Right kidney (tissue), 9 donors: ENCODE data around the gene MYEOV.

Source experiments
- DNase-seq: peaks from one replicate; pipeline ENCODE4 v3.0.0-alpha.2; 2016
- long read RNA-seq, 8 donors: transcript quantifications; one replicate each; lab custom pipeline, GENCODE V29; 2026

MYEOV gene
- long read RNA-seq, donor 1 = 0 reads
- long read RNA-seq, donor 2, partial matches to known transcripts = 0 of 1 reads
- long read RNA-seq, donor 2, other reads (novel, unspliced or antisense) = 0 of 1 reads
- long read RNA-seq, donor 3 = 0 reads
- long read RNA-seq, donor 4, partial matches to known transcripts = 0 of 2 reads
- long read RNA-seq, donor 4, other reads (novel, unspliced or antisense) = 0 of 2 reads
- long read RNA-seq, donor 5 = 0 reads
- long read RNA-seq, donor 6, partial matches to known transcripts = 0 of 1 reads
- long read RNA-seq, donor 6, other reads (novel, unspliced or antisense) = 0 of 1 reads
- long read RNA-seq, donor 7, partial matches to known transcripts = 0 of 4 reads
- long read RNA-seq, donor 7, other reads (novel, unspliced or antisense) = 0 of 4 reads
- long read RNA-seq, donor 8 = 0 reads

DNA sequence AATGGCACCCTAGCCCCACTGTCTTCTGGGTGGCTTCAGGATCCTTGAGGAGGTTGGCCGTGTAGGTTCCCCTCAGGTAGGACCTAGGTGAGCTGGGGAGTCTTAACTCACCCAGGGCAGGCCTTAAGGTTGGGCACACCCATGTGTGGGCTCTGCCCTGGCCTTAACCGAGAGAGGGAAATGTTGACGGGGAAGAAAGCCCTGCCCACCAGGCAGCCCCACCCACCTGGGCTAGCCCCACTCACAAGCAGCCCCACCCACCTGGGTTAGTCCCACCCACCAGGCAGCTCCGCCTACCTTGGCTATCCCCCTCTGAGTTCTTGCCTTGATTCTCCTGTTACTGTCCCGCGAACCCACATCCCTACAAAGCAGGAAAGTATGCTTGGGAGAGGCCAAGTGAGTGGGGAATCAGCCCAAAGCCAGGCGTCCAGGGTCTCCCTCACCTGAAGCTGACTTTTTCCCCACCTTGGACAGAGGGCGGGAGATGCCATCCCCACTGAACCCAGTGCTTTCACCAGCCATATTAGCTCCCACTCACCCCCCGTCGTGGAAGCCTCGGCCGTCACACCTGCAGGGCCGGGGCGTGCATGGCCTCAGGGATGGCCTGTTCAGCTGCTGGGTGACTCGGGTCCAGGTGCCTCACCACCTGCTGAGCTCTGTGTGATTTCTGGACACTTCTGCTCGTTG is at the start of gene MYEOV:
Gene MYEOV (plus strand): TSS at position 337 of the 687 bp plus-strand sequence. CDS start 1,200 bp downstream, outside the sequence.
- DNase-seq = no peak

DNA sequence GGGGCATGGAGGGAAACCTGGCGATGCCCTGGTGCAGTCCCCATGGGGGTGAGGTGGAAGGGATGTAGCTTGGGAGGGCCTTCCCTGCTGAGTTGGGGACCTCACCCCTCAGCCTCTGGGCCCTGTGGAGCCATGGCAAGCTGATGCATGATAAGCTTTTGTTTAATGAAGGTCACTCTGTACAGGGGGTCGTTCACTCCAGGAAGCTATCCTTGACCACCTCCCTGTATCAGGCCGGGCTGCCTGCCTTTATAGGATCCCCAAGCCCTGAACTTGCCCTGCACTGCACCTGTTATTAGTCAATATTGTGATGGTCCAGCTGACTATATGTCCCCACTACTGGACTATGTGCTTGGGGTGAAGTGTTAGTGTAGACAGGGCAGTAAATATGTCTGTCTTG is 49.7 kb upstream of the MYEOV start:
- no peak for DNase-seq

DNA sequence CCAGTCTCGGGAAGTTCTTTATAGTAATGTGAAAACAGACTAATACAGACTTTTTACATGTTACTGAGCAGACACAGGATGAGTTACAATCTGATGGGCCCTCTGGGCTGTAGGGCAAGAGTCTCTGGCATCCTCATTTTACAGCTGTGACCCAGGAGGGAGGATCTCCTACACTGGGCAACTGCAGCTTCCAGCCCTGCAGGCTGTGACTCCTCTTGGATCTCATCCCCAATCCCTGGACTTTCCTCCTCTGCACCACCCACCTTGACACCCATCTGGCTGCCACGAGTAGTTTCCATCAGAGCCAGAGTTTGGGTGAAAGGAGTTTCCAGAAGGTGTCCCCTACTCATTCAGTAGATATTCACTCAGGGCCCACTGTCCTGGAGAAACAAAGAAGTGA is 48.9 kb upstream of the MYEOV start:
- DNase-seq = no peak

DNA sequence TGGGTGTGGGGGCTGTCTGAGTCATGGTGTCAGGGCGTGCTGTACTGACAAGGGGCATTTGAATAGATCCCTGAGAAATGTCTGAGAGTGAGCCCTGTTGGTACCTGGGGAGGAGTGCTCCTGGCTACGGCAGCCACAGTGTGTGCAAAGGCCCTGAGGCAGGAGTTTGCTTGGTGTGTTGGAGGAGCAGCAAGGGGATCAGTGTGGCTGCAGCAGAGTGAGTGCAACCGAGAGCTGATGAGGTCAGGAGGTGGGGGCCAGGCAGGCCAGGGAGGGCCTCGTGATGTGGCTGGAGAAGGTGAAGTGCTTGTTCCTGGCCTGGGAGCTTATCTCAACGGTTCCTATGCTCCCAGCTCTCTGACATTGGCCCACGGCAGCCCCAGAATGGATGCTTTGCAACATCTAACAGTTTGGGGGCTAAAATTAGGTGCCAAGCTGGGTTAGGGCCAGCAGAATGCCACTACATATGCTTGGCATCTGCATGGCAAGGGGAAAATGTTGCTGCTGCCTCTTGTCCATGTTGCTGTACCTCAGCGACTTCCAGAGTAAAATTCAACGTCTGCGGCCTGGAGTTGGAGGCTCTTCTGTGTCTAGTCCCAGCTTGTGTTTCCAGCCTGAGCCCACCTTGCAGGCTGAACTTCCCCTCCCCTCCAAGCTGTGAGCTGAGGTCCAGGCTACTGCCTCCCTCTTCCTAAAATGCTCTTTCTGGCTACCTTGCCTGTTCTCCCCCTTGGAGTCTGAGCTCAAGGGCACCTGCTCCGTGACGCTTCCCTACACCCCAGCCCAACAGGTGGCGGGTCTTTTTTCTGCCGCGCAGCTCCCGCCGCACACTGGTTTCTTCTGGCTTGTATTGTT is 48.2 kb upstream of the MYEOV start:
- DNase-seq = no peak

DNA sequence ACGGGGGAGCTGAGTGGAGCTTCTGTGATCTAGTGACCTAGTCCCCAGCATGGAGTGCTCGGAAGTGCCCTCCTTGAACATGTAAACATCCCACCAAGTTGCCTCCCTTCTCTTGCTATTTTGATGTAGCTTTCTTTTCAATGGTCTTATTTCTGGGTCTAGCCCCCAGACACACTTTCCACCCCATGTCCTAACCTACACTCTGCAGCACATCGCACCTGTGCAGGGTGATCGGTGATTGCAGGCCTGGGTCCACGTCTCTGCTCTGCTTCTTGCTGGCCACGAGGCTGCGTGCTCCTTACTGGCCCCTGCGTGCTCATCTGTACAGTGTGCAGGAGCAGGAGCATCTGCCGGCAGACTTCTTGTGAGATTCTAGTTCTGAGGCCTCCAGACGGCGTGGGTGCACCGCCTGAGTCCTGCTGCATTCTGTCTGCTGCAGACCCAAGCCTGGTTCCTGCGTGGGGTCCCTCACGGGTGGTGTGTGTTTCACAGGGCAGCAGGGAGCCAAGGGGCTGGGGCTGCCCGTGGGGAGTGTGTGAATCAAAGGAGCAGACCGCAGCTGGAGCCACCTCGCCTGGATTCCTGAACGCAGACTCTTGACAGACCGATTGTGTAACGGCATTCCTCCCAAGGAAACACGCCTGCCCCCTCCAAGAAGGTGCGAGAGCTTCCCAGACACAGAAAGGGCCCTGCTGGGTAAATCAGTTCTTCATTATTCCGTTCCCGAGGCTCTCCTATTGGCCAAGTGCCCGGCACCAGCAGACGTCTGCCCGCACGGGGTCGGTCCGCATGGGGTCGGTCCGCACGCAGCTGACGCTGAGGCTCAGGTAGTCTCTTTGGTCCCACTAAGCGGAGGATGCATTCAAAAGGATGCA is 44.4 kb upstream of the MYEOV start:
- DNase-seq = no peak

DNA sequence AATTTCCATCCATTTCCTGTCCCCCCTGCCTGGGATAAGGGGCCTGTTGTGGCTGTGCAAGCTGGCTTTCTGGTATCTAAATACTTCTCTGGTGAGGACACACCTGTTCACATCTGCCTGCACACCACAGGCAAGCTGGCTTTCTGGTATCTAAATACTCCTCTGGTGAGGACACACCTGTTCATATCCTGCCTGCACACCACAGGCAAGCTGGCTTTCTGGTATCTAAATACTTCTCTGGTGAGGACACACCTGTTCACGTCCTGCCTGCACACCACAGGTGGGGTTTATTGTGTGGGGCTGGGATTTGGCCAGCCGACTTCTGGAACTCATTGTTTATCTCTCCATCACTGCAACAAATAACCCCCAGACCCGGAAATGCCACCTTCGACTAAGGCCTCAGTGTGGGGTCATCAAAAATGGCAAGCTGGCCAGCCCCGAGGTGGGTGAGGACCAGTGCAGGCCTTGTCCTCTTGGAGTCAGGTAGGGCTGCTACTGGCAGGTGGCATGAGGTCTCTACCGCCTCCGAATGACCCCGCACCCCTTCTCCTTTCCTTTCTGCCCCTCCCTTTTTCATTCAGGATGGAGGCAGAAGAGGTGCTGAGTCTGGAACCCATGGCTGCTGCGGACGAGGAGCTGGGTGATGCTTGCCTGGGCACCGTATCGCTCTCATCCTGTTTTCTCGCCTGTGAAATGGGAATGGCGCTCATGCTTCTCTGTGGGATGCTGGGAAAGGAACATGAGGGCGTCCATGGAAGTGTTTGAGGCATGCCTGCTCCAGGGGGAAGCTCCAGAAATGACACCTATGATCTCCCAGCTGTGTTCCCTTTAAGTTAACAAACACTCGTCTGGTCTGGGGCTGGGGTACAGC is 43.5 kb upstream of the MYEOV start:
- no peak for DNase-seq

DNA sequence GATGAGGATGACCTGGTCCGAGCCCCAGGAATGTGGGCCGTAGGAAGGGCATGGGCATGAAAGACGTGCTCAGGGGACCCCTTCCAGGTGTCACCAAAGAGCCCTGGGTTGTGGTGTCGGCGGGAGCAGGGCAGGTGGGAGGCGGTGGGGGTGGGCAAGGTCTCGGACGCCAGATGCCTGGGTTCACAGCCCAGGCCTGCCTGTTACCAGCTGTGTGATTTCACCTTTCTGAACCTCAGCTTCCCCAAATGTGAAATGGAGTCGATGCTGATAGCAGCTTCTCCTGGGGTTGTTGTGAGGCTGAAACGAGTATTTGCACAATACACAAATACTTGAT is 42.9 kb upstream of the MYEOV start:
- DNase-seq = no peak

DNA sequence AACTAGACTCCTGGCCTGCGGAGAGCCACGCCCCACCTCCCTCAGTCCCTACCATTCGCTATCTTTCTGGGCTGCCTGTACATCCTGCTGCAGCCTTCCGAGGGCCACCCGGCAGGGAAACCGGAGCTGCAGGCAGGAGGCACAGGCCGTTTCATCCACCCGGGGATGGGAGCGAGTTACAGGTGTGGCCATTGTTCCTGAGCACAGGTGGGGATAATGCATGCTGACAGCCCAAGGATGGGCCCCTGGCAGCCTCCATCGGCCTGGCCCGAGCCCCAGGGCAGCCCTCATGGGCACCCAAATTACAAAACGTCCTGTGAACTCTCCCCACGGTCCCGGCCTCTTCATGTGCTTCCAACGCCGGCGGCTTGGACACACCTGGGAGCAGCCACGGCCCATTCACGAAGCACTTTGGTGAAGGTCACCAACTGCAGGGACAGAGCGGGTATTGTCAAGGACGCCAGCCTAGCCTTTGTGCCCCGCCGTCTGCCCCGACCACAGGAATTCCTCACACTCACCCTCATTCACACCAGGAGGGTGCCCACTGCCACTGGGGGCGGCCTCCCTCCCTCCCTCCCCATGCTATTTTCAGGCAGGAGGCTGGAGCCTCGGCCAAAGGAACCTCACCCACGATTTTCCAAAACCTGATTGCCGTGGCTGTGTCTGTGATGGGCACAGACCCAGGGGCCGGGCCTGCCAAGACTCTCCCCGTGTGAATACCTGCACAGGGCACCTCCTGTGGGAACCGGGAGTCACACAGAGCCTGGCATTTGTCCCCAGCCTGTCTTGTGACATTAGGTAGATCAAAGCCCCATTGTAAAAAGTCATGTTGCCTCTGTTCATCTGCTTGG is 42.1 kb upstream of the MYEOV start:
- DNase-seq = no peak

DNA sequence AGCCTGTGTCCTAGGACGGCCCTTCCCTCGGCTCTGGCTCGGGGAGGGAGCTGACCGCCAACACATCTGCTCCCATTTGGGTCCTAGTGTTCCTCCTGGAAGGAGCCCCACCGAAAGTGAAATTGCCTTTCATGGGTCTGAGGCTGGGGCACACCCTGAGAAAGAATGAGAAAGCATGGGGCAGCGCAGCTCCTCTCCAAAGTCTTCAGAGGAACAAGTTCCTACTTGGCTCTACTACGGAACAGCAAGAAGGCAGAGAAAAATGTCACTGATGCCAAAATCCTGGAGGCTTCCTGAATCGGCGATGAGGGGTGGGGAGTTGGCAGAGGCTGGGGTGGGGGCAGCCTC is 41.5 kb upstream of the MYEOV start:
- no peak for DNase-seq

DNA sequence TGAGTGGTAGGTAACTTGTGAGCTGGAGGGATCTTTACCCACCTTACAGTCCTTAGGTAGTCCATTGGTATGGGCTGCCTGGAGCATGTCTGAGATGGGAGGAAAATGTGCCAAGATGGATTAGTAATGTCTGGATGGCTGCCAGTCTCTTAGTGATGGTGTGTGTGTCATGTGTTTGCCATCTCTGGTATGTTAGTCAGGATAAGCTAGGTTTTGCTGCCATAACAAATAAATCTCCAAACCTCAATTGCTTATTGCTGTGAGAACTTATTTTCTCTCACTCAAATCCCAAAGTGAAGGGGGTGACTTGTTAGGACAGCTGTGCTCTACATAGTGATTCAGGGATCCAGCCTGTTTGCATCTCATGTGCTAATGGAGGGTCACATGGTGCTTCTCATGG is 40.9 kb upstream of the MYEOV start:
- DNase-seq = no peak

DNA sequence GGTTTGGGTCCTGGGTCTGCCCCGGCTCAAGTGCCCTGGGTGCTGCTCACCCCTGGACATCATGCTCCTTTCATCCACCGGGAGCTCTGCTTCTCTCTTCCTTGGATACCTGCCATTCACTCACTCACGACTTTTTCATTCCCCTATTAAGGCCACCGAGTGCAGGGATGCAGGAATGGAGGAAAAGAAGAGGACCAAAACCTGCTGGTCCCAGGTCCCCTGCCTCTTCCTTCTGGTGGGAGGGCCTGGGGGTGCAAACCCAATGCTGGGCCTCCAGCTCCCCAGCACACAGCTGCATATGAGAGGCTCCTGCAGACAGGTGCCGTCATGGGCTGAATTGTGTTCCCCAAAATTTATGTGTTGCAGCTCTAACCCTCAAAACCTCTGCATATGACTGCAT is 36.8 kb upstream of the MYEOV start:
- DNase-seq = no peak

DNA sequence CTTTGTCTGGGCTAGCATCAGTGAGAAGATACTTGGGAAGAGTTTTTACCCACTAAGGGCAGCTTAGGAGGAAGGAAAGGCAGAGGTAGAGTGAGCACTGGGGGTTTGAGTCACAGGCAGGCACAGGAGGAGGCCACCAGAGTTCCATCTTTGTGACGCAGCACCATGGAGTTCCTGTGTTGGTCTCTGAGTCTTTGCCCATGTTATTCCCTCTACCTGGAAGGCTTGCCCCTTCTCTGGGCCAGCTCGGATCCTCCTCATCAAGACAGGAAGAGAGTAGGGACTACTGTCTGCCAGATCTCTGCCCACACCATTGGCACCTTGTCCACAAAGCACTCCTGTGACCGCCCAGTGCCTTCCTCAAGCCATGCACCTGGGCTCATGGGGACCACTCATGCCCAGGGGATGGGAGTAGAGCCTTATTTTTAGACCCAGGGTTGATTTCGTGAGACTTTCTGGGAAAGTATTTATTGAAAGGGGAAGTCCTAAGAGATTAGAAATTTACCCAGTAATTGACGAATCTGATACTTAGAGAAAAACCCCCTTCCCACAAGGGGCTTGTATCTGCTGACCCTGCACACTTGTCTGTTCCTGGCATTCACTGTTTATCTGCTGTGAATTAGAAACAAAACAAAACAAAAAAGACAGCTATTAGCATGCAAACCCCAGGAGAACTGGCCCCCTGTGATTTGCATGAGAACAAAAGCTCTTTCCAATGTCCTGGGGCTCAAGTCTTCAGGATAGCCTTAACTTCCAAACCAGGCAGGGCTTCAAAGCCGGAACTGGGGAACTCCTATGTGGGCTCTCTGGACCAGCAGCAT is 35.9 kb upstream of the MYEOV start:
- DNase-seq = no peak

DNA sequence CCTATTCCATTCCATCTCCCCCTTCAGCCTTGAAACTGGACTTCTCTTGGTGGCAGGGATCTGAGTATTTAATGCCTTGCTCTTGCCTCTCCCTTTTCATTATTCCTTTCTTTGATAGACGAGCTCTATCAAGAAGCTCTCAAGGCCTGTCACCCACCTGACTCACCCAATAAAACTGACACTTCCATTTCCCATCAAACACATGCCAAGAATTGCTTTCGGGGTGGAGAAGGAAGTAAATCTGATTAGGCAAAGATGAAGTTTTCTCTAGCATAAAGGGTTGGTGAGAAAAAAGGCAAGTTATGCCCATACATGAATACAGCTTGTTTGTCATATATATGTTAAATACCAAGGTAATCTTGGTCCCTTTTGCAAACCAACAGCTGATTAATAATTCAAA is 34.9 kb upstream of the MYEOV start:
- no peak for DNase-seq

DNA sequence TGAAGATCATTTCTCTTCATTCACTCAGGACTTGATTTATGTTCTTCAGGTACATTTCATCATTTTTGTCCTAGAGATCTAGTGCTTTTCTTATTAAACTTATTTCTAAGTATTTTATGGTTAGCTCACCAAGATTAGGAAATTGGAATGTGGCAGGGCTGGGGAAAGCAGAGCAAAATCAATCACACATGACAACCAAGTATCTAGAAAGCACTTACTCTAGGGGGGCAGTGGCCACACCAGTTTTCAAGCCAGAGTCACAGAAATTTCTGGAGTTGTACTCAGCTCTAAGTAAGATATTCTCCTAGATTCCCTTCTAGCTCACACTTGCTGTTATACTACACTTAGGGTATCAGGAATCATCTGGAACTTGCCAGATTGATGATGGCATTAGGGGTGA is 33.3 kb upstream of the MYEOV start:
- no peak for DNase-seq

DNA sequence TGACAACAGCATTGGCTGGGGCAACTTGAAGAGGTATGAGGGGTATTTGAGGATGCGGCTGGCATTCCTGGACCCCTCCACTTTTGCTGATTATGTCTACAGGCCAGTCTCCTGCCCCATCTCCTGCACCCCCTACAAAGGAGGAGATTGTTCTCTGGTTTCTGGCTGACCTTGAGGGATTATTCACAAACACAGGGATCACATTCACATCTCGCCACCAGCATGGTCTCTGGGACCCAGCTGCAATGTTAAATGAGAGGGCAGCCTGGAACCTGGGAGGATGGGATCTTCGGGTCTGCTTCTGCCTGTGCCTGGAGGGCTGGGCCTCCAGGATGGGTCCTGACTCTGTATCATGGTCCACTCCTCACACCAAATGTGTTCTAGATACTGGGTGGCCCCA is 32.8 kb upstream of the MYEOV start:
- no peak for DNase-seq

DNA sequence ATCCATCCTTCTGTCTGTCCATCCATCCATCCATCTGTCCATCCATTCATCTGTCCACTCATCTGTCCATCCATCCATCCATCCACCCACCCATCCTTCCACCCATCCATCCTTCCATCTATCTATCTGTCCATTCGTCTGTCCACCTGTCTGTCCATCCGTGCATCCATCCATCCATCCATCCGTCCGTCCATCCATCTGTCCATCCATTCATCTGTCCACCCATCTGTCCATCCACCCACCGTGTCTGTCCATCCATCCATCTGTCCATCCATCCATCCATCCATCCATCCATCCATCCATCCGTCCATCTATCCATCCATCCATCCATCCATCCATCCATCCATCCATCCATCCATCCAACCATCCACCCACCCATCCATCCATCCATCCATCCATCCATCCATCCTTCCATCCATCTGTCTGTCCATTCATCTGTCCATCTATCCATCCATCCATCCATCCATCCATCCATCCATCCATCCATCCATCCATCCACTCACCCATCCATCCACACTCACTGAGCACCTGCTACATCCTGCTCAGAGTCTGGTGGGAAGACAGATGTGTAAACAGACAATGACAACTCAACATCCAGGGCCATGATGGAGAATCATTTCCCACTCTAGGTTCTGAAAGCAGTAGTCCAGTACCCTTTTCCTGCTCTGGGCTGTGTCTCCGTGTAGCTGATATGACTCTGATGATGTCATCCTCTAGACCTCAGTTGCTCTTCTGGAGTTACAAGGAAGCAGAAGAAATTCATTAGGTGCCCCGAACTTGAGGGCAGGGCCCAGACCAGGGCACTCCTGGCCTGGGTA is 30.8 kb upstream of the MYEOV start:
- DNase-seq = no peak

DNA sequence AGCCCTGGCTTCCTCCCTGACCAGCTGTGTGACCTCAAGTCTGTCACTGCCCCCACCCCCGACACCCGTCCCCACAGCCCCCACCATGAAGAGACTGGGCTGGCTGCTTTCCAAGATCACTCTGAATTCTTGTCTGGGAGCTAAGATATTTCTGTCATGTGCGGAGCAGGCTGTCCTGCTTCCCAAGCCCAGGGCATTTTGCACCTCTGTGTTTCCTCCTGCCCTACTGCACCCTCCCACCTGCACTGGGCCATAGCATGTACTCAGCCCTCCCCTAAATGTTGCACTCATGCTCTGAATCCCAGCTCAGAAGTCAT is 30.3 kb upstream of the MYEOV start:
- no peak for DNase-seq

DNA sequence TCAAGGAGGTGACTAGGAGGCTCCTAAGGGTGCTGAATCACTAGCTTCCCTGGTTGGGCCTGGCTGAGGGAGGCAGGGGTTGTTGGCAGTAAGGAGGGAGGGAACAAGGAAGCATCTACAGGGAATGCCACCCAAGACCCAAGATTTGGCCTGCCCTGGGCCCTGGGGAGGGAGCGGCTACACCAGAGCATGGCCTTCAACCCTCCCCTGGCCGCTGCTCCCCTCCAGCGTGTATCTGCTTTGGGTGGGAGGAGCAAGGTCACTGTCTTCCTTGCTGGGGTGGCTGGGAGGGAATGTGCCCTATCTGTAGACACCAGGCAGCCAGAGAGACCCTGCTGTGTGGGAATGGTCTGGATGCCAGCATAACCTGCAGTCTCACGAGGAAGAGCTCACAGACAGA is 29.5 kb upstream of the MYEOV start:
- no peak for DNase-seq

DNA sequence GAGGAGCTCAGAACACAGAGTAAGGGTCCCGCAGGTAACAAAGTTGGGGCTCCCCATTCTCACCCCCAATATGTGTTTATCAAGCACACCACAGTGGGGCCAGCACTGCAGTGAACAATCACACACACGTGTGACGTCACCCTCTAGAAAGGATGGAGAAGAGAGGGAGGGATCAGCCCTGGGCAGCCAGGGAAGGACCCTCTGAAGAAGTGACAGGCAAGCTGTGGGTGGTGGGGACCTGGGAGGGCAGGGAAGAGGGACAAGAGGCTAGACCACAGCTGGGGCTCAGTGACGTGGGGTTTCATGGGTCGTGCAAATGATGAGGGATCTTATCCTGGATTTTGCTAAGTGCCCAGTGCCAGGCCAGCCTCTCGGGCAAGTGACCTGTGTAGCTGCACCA is 28.7 kb upstream of the MYEOV start:
- no peak for DNase-seq
